Loucy (cell line): ENCODE data around the gene STOM.

Source experiments
- H2AFZ ChIP-seq: fragments of 200-600 bp; sonication (generic); 2 replicates; pipeline ENCODE4 v1.6.0; 2016; ENCODE audit warnings: antibody characterized with exemption, mild to moderate bottlenecking, low read length, moderate library complexity
- H3F3A ChIP-seq: fragments of 200-600 bp; 2 replicates; pipeline ENCODE4 v1.6.0; 2016; ENCODE audit warnings: antibody characterized with exemption, low read depth, mild to moderate bottlenecking
- H3K27me3 ChIP-seq: fragments of 200-600 bp; sonication (generic); 2 replicates; pipeline ENCODE4 v1.6.1; 2014; ENCODE audit warnings: low read length, mild to moderate bottlenecking; ENCODE audit not compliant: insufficient read depth, poor library complexity, severe bottlenecking
- H3K36me3 ChIP-seq: fragments of 200-600 bp; sonication (generic); 2 replicates; pipeline ENCODE4 v1.6.1; 2016; ENCODE audit warnings: low read length; ENCODE audit not compliant: insufficient read depth
- H3K4me1 ChIP-seq: fragments of 200-600 bp; sonication (generic); 2 replicates; pipeline ENCODE4 v1.5.1; 2014; ENCODE audit warnings: low read length, mild to moderate bottlenecking; ENCODE audit not compliant: insufficient read depth, poor library complexity, severe bottlenecking
- H3K4me2 ChIP-seq: fragments of 200-600 bp; sonication (generic); 2 replicates; pipeline ENCODE4 v1.6.0; 2014; ENCODE audit warnings: antibody characterized with exemption, low read length, low read depth, mild to moderate bottlenecking; ENCODE audit not compliant: poor library complexity, severe bottlenecking
- H3K4me3 ChIP-seq: fragments of 200-600 bp; sonication (generic); 2 replicates; pipeline ENCODE4 v1.5.1; 2014; ENCODE audit warnings: low read length, mild to moderate bottlenecking, mixed read lengths; ENCODE audit not compliant: poor library complexity, severe bottlenecking
- H3K79me2 ChIP-seq: fragments of 200-600 bp; sonication (generic); 2 replicates; pipeline ENCODE4 v1.6.1; 2014; ENCODE audit warnings: low read length; ENCODE audit not compliant: insufficient read depth
- H3K9ac ChIP-seq: fragments of 200-600 bp; sonication (generic); 2 replicates; pipeline ENCODE4 v1.6.0; 2014; ENCODE audit warnings: mild to moderate bottlenecking, low read depth, low read length, moderate library complexity; ENCODE audit not compliant: poor library complexity, severe bottlenecking
- H3K9me2 ChIP-seq: fragments of 200-600 bp; sonication (generic); replicated peaks from 2 replicates; pipeline ENCODE4 v1.6.1; 2016; ENCODE audit warnings: low read depth, low read length, mixed read lengths
- H3K9me3 ChIP-seq: fragments of 200-600 bp; sonication (generic); 2 replicates; pipeline ENCODE4 v1.6.1; 2014; ENCODE audit warnings: mild to moderate bottlenecking, antibody characterized with exemption, low read length, low read depth; ENCODE audit not compliant: insufficient read depth
- H4K20me1 ChIP-seq: fragments of 200-600 bp; sonication (generic); 2 replicates; pipeline ENCODE4 v1.6.0; 2014; ENCODE audit warnings: antibody characterized with exemption, low read length, mild to moderate bottlenecking; ENCODE audit not compliant: insufficient read depth, poor library complexity, severe bottlenecking
- EZH2phosphoT487 ChIP-seq: fragments of 200-600 bp; IDR thresholded peaks from 2 replicates; pipeline ENCODE4 v1.6.1; 2018; ENCODE audit warnings: antibody characterized with exemption, mild to moderate bottlenecking, moderate library complexity, borderline replicate concordance
- TF ChIP-seq, protein P1 (sequence below): fragments of 200-600 bp; sonication (generic); conservative IDR thresholded peaks from 2 replicates; pipeline ENCODE4 v1.5.1; 2014; ENCODE audit warnings: mild to moderate bottlenecking, antibody characterized with exemption, low read length

Gene STOM

GRCh38 chr9:121317737-121318630 is 52.1 kb downstream of the STOM start:
- Histone ChIP-seq H3K27me3 (no peaks in the 10 kb centered on the region), H3K4me3 (no peak overlapping the region), H3F3A (0 out of 2 replicates have a peak, but pooled peaks cover 4% of the 10 kb centered on the region), H3K4me1 (peaks cover 19% of the 10 kb centered on the region), H4K20me1 (no peaks in the 10 kb centered on the region), H3K9me2 (no peaks in the 10 kb centered on the region), H3K36me3 (peaks cover 4% of the 10 kb centered on the region; the same call in 1 of the 2 replicates), H3K79me2 (no peaks in the 10 kb centered on the region), H2AFZ (no peak overlapping the region), H3K9ac (no peak overlapping the region), H3K4me2 (no peak overlapping the region), H3K9me3 (no peaks in the 10 kb centered on the region)
- TF ChIP-seq, protein P1, sequence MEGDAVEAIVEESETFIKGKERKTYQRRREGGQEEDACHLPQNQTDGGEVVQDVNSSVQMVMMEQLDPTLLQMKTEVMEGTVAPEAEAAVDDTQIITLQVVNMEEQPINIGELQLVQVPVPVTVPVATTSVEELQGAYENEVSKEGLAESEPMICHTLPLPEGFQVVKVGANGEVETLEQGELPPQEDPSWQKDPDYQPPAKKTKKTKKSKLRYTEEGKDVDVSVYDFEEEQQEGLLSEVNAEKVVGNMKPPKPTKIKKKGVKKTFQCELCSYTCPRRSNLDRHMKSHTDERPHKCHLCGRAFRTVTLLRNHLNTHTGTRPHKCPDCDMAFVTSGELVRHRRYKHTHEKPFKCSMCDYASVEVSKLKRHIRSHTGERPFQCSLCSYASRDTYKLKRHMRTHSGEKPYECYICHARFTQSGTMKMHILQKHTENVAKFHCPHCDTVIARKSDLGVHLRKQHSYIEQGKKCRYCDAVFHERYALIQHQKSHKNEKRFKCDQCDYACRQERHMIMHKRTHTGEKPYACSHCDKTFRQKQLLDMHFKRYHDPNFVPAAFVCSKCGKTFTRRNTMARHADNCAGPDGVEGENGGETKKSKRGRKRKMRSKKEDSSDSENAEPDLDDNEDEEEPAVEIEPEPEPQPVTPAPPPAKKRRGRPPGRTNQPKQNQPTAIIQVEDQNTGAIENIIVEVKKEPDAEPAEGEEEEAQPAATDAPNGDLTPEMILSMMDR = no peak
- TF ChIP-seq EZH2phosphoT487 = no peak

DNA sequence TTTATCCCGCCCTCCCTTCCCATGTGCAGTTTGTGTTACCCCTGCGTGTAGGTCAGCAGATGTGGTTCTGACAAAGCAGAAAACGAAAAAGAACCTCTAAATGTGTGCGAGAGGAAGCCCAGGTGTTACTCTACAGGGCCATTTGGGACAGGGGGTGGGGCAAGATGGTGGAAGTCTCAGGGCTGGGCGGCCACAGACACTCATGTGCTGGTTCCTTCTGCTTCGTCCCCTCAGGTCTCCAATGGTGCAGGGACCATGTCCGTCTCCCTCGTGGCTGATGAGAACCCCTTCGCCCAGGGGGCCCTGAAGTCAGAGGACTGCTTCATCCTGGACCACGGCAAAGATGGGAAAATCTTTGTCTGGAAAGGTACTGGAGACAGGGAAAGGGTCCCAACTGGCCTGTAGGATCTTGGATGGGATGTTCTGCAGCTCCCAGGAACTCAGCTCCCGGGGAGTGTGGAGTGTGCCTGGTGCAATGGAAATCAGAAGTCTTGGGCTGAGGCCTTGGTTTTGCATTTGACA is 53.1 kb downstream of the STOM start:
- no peaks in the 10 kb centered on the region for H3K27me3 ChIP-seq
- TF ChIP-seq, protein P1 = no peak
- no peak for TF ChIP-seq EZH2phosphoT487
- no peak overlapping the region for H3K4me3 ChIP-seq
- peaks cover 13% of the 10 kb centered on the region for H3K4me1 ChIP-seq
- no peak overlapping the region for H2AFZ ChIP-seq
- no peaks in the 10 kb centered on the region for H3K79me2 ChIP-seq
- no peak overlapping the region for H3K4me2 ChIP-seq
- H3F3A ChIP-seq = no peaks in the 10 kb centered on the region
- peaks cover 4% of the 10 kb centered on the region; the same call in 1 of the 2 replicates for H3K36me3 ChIP-seq
- H4K20me1 ChIP-seq = no peaks in the 10 kb centered on the region
- H3K9me3 ChIP-seq = no peaks in the 10 kb centered on the region
- no peaks in the 10 kb centered on the region for H3K9me2 ChIP-seq
- no peak overlapping the region for H3K9ac ChIP-seq

DNA sequence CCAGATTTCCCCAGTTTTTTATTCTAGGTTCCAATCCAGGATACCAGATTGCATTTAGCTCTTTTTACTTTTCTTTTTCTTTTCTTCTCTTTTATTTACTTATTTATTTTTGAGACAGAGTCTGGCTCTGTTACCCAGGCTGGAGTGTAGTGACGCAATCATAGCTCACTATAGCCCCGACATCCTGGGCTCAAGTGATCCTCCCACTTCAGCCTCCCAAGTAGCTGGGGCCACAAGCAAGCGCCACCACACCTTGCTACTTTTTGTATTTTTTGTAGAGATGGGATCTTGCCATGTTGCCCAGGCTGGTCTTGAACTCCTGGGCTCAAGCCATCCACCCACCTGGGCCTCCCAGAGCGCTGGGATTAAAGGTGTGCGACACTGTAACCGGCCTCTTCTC is 53.7 kb downstream of the STOM start:
- peaks cover 4% of the 10 kb centered on the region; the same call in 1 of the 2 replicates for H3K36me3 ChIP-seq
- H3K4me2 ChIP-seq = no peak overlapping the region
- H3K4me3 ChIP-seq = no peak overlapping the region
- H2AFZ ChIP-seq = no peak overlapping the region
- no peaks in the 10 kb centered on the region for H3K9me3 ChIP-seq
- no peaks in the 10 kb centered on the region for H3K27me3 ChIP-seq
- peaks cover 13% of the 10 kb centered on the region for H3K4me1 ChIP-seq
- H4K20me1 ChIP-seq = no peaks in the 10 kb centered on the region
- TF ChIP-seq, protein P1 = no peak
- TF ChIP-seq EZH2phosphoT487 = no peak
- H3F3A ChIP-seq = no peaks in the 10 kb centered on the region
- no peak overlapping the region for H3K9ac ChIP-seq
- H3K79me2 ChIP-seq = no peaks in the 10 kb centered on the region
- H3K9me2 ChIP-seq = no peaks in the 10 kb centered on the region
